ENCODE measurements around the gene METTL8. TPM values are rescaled to one million over a fixed set of nuclear protein-coding genes. Genes with fewer than 3 reads are reported as not detected.

The METTL8 gene
- total RNA-seq, 4 donors from 2014 or later = 17.9 to 51.4 (median 35.4) TPM

GRCh38 chr2:171452773-171453172 is 19.0 kb upstream of the METTL8 start:
- H3K4me1 ChIP-seq = no peaks in the 10 kb centered on the region
- DNase-seq = no peak
- H3K27me3 ChIP-seq = no peaks in the 10 kb centered on the region
- intact Hi-C loops (cut with DNase I) = no loop called here
- H3K9me3 ChIP-seq = peaks cover 0 to 9% (median 0%) of the 10 kb centered on the region in 3 donors
- peaks cover 0 to 100% (median 1%) of the 10 kb centered on the region in 3 donors for H3K36me3 ChIP-seq
- H3K4me3 ChIP-seq = no peak overlapping the region
- no peak for TF ChIP-seq POLR2A (IDR thresholded peaks at IDR 0.05)
- TF ChIP-seq, protein P1, sequence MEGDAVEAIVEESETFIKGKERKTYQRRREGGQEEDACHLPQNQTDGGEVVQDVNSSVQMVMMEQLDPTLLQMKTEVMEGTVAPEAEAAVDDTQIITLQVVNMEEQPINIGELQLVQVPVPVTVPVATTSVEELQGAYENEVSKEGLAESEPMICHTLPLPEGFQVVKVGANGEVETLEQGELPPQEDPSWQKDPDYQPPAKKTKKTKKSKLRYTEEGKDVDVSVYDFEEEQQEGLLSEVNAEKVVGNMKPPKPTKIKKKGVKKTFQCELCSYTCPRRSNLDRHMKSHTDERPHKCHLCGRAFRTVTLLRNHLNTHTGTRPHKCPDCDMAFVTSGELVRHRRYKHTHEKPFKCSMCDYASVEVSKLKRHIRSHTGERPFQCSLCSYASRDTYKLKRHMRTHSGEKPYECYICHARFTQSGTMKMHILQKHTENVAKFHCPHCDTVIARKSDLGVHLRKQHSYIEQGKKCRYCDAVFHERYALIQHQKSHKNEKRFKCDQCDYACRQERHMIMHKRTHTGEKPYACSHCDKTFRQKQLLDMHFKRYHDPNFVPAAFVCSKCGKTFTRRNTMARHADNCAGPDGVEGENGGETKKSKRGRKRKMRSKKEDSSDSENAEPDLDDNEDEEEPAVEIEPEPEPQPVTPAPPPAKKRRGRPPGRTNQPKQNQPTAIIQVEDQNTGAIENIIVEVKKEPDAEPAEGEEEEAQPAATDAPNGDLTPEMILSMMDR (IDR thresholded peaks at IDR 0.05) = no peak
- H3K27ac ChIP-seq = no peak overlapping the region
- 82 to 88% methylated on average over 4 of the region's 4 CpGs for WGBS, 2 donors

DNA sequence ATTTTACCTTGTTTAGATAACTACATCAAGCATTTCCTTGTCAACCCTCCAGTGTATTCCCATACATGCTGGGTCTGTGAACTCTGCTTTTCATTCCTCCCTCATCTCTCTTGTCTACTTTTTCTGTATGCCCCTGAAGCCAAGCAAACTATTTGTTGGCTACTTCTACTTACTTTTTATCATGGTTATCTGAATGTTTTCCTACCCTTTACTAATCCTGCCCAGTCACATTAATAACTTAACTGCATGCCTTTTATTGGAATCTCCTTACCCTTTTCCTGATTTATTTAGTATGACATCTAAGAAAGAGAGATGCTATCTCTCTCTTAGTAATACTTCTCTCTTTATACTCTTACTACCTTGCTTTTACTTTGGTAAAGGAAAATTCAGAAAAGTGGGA is 17.3 kb upstream of the METTL8 start:
- H3K9me3 ChIP-seq = peaks cover 0 to 4% (median 0%) of the 10 kb centered on the region in 3 donors
- TF ChIP-seq POLR2A (IDR thresholded peaks at IDR 0.05) = no peak
- TF ChIP-seq, protein P1 (IDR thresholded peaks at IDR 0.05) = no peak

DNA sequence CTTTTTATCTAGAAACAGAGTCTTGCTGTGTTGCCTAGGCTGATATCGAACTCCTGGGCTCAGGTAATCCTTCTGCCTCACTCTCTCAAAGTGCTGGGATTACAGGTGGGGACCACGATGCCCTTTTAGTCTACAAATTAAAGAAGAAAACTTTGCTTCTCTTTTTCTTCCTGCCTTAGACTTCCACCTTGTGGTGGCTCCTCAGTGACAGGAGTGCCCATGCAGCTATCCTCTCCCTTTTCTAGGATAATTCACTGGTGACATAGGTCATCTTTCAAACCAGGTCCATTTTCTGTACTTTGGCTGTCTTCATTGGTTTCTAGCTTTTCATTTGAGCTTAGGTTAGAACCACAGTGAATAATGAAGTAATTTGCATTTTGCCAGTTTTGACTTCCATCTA is 13.9 kb upstream of the METTL8 start:
- 71 to 85% methylated on average over 2 of the region's 2 CpGs for WGBS, 2 donors
- Histone ChIP-seq H3K27ac (no peak overlapping the region), H3K9me3 (no peaks in the 10 kb centered on the region), H3K4me1 (no peaks in the 10 kb centered on the region), H3K27me3 (no peaks in the 10 kb centered on the region), H3K36me3 (peaks cover 0 to 93% (median 4%) of the 10 kb centered on the region in 3 donors), H3K4me3 (no peak overlapping the region)
- intact Hi-C loops (cut with DNase I) = no loop called here
- DNase-seq = no peak
- TF ChIP-seq, protein P1 (IDR thresholded peaks at IDR 0.05) = peak in 1 of 6 experiments; percentile 13
- no peak for TF ChIP-seq POLR2A (IDR thresholded peaks at IDR 0.05)

More for the DNA sequence above, 17.3 kb upstream of the METTL8 start:
- H3K27ac ChIP-seq = no peak overlapping the region
- H3K4me1 ChIP-seq = no peaks in the 10 kb centered on the region
- no peak overlapping the region for H3K4me3 ChIP-seq
- intact Hi-C loops (cut with DNase I) = no loop called here
- no peak for DNase-seq
- no peaks in the 10 kb centered on the region for H3K27me3 ChIP-seq
- peaks cover 0 to 95% (median 0%) of the 10 kb centered on the region in 3 donors for H3K36me3 ChIP-seq

DNA sequence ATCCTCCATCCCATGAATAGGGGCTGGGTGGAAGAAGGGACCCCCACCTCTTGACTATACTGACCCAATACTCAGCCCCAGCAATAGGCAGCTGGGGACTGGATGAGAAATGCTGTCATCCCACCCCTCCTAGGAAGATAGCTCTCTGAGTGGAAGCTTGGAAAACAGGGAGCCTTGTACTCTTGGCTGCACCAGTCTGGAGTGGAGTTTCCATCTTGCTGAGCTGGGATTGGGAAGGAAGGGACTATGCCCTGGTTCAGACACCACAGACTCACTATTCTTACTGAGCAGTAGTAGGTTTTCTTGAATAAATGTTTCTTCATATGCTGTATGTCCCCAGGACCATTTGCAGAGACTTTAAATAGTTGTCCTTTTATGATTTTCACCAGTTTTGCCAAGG is 7.7 kb upstream of the METTL8 start:
- Histone ChIP-seq H3K4me3 (no peak overlapping the region), H3K27ac (no peak overlapping the region), H3K4me1 (no peaks in the 10 kb centered on the region), H3K27me3 (no peaks in the 10 kb centered on the region), H3K9me3 (no peaks in the 10 kb centered on the region), H3K36me3 (peaks cover 5 to 96% (median 18%) of the 10 kb centered on the region in 3 donors)
- TF ChIP-seq POLR2A (IDR thresholded peaks at IDR 0.05) = no peak
- TF ChIP-seq, protein P1 (IDR thresholded peaks at IDR 0.05) = no peak
- no peak for DNase-seq
- intact Hi-C loops (cut with DNase I) = no loop called here

DNA sequence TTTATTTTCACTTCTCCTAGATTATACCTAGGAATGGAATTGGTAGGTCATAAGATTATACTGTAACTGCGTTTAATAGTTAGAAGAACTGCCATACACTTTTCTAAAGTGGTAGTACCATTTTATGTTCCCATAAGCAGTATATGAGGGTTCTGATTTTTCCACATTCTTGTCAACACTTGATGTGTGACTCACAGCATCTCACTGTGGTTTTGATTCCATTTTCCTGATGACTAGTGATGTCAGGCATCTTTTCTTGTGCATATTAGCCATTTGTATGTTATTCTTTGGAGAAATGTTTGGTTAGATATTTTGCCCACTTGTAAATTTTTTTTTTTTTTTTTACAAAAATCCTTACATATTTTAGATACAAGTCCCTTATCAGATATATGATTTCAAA is 2.5 kb upstream of the METTL8 start:
- no peaks in the 10 kb centered on the region for H3K27me3 ChIP-seq

More for the DNA sequence above, 2.5 kb upstream of the METTL8 start:
- intact Hi-C loops (cut with DNase I) = no loop called here
- Histone ChIP-seq H3K4me3 (no peak overlapping the region), H3K27ac (no peak overlapping the region), H3K4me1 (peaks cover 12 to 35% (median 18%) of the 10 kb centered on the region in 3 donors), H3K36me3 (peaks cover 5 to 52% (median 11%) of the 10 kb centered on the region in 3 donors), H3K9me3 (no peaks in the 10 kb centered on the region)
- WGBS, 2 donors = 79 to 100% methylated on average over 1 of the region's 1 CpG
- TF ChIP-seq, protein P1 (IDR thresholded peaks at IDR 0.05) = no peak
- no peak for TF ChIP-seq POLR2A (IDR thresholded peaks at IDR 0.05)
- no peak for DNase-seq
